HG02678 (cell line): ENCODE data around the gene FAM53B.

Experiments used
- ATAC-seq: cut with Tn5 transposase; IDR thresholded peaks from one replicate; pipeline ENCODE4 v1.9.1; 2021; ENCODE audit warnings: mild to moderate bottlenecking, moderate library complexity; ENCODE audit not compliant: unreplicated experiment

The FAM53B gene

GRCh38 chr10:124681626-124682552 is 62.3 kb downstream of the FAM53B start:
- ATAC-seq = no peak

DNA sequence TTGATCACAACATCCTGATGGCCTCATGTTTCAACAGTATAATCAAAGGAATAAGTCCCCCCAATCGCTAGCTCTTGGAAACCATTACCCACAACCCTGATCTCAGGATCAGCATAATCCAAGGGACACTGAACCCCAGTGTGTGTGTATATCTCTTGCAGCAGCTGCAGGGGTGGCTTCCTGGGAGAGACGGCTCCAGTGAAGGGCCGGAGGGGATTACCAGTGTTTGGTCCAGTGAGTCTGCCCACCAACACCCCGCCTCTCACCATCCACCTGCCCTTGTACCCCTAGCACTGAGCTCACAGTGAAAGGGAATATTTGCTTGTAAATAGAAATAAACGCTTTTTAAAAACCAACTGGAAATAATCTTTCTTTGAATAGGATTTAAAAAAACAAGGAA is 63.1 kb downstream of the FAM53B start:
- no peak for ATAC-seq

- ATAC-seq = no peak
These were observed 63.5 kb downstream of the FAM53B start for GRCh38 chr10:124680675-124681074.

DNA sequence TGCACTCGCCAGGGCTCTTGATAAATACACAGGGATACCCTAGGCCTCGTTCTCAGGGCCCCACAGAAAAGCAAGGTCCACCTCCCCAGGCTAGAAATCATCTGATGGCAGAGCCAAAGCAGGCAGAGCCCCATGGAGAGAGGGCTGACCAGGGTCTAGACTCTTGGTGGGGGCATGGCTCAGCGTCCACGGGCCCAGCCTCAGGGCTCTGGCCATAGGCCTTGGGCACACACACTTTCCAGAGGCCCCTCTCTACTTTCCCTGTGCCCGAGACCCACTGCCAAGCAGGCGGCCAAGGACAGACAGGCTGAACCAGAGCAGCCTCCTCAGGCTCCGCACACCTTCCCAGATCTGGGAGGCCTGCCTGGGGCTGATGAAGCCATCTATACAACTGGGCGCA is 64.8 kb downstream of the FAM53B start:
- ATAC-seq = no peak

- ATAC-seq = no peak
These were observed 65.5 kb downstream of the FAM53B start for GRCh38 chr10:124678557-124679240.

GRCh38 chr10:124677749-124678556 is 66.2 kb downstream of the FAM53B start:
- no peak for ATAC-seq

DNA sequence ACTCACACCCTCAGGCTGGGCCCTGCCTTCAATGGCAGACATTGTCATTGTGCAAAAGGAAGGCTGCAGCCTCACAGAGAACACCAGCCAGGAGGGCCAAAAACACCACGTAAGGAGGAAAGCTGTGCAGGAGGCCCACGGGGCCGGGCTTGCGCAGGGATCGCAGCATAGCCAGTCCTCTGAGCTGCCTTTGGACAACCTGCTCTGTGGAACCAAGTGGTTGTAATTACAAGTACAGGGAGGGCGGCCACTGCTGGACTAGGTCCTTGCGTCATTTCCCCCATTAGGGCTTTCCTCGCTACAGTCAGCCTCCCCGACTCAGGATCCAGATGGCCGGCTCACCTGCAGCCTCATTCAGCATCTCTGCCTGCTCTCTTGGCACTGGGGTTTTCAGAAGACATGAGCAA is 66.9 kb downstream of the FAM53B start:
- ATAC-seq = no peak

- ATAC-seq = no peak
These were observed 67.6 kb downstream of the FAM53B start for GRCh38 chr10:124676416-124677062.

GRCh38 chr10:124675824-124676223 is 68.4 kb downstream of the FAM53B start:
- no peak for ATAC-seq

- no peak for ATAC-seq
These were observed 68.9 kb downstream of the FAM53B start for GRCh38 chr10:124675261-124675660.

DNA sequence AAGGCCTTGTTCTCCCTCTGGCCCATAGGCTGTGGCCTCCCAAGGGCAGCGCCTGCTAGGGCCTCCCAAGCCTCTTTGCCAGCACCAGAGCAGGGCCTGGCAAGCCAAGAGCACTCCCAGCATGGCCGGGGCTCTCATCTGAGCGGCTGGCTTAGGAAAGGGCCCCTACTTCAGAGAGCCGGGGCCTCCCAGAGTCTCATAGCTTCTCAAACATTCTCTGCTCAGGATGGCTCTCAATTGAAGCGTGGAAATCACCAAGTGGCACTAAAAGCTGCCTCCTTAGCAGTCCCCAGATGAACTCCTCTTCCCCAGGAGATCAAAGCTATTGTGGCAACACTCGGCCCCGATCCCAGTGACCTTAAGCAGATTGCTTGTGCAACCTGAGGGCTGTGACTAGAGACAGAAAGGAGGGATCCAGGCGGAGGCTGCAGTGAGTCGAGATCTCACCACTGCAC is 69.4 kb downstream of the FAM53B start:
- no peak for ATAC-seq

DNA sequence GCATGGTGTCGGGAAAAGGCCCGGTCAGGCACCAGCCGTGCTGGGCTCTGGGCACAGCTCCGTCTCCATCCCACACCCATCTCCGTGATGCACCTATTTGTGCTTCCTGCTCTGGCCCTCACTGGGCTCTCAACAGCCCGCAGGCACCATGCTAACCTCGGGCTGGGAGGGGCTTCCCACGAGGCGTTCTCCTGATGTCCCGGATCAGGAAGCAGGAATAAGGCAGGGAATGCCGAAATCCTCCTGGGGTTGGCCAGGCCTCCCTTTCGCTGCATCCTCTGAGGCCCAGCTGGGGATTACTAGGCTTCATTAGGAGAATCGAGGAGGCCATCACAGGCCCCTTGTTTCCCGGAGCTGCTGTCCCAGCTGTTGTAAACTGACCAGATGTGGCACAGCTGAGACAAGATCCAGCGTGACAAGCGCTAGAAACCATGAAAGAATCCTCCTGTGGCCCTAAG is 72.0 kb downstream of the FAM53B start:
- ATAC-seq = no peak

GRCh38 chr10:124671486-124672075 is 72.6 kb downstream of the FAM53B start:
- no peak for ATAC-seq

DNA sequence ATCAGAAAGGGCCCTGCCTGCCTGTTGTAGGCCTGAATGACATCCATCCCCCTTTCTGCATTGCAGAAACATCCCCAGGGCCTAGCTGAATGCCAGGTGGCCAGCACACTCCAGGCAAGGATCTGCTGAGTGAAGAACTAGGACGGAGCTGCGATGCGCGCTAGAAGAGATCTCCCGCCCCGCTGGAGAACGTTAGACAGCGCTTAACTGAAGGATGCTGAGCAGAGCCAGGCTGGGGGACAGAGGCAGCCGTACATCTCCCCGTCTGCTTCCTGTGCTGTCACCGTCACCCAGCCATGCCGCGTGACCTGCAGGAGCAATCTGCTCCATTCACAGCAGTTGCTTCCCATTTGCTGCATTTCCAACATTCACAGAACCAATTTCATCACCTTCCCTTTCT is 73.3 kb downstream of the FAM53B start:
- ATAC-seq = no peak

GRCh38 chr10:124669824-124670654 is 74.1 kb downstream of the FAM53B start:
- ATAC-seq = no peak

DNA sequence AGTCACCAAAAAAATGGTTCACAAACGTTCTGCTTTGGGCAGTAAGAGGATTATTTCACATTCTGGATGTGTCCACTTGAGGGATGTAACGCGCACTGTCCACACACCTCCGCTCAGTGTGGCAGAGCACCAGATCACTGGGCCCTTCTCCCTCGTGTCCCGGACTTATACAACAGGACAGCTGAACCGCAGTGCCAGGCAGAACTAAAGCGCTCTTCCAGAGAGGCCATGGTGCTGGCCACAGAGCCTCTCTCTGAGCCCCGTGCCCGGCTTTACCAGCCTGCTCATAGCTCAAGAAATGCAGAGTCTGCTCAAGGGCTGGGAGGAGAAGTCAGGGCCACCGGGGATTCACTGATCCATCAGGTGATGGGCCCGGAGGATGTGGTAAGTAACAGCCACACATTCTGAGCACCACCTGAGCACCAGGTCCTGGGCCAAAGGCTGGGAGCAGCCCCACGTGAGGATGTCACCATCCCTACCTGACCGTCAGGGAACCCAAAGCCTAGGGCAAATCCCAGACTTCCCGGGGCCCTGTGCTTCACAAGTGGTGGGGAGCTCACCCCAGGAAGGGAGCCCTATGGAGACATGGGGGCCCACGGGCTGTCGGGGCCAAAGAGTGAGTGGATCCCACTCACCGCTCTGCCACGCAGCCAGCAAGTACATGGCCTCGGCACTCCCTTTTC is 74.9 kb downstream of the FAM53B start:
- no peak for ATAC-seq

DNA sequence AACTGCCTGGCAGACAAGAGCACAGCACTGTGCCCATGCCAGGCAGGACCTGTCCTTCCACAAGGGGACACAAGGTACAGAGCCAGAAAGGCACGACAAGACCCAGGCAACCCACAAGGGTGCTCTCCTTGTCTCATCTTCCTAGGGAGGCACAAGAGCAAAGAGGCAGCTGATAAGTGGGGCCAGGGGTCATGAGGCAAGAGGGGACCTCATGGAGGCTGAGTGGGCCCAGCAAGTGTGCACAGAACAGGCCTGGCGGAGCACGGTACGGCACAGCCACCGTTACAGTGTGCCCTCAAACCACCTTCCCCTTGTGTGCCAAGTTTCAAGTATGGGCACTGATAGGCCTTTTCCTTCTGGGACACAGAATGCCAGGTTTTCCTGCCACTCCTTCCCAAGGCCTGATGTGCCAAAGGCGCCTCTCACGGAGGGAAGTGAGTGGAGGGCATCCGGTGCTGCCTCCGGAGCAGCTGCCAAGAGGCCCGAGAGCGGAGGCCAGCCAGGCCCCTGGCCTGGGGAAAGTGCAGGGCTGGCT is 75.6 kb downstream of the FAM53B start:
- ATAC-seq = no peak
